Renal pelvis (tissue), 4 donors: ENCODE measurements around the gene DPM3. TPM values are rescaled to one million over a fixed set of nuclear protein-coding genes. Genes with fewer than 3 reads are reported as not detected.
A peak's percentile ranks its signal among the peaks of the same experiment; 100 is the strongest.
"Not testable (repeated sequence)": the region's sequence is repeated elsewhere in the genome, so short reads cannot be mapped to it uniquely, and the experiment has no call there.

Experiments
- DNase-seq: peaks from one replicate; pipeline ENCODE4 v3.0.0-alpha.2; 2013
- polyA plus RNA-seq, 3 donors: library from polyadenylated mRNA; unstranded; fragments of 120-200 nt; gene quantifications; one replicate each; pipeline ENCODE4 v1.2.1, GENCODE V29; 2013; ENCODE audit not compliant: insufficient read length in 3 of 3

DPM3 gene
- polyA plus RNA-seq, 3 donors, result 38.6 to 55.8 (median 50.3) TPM

DNA sequence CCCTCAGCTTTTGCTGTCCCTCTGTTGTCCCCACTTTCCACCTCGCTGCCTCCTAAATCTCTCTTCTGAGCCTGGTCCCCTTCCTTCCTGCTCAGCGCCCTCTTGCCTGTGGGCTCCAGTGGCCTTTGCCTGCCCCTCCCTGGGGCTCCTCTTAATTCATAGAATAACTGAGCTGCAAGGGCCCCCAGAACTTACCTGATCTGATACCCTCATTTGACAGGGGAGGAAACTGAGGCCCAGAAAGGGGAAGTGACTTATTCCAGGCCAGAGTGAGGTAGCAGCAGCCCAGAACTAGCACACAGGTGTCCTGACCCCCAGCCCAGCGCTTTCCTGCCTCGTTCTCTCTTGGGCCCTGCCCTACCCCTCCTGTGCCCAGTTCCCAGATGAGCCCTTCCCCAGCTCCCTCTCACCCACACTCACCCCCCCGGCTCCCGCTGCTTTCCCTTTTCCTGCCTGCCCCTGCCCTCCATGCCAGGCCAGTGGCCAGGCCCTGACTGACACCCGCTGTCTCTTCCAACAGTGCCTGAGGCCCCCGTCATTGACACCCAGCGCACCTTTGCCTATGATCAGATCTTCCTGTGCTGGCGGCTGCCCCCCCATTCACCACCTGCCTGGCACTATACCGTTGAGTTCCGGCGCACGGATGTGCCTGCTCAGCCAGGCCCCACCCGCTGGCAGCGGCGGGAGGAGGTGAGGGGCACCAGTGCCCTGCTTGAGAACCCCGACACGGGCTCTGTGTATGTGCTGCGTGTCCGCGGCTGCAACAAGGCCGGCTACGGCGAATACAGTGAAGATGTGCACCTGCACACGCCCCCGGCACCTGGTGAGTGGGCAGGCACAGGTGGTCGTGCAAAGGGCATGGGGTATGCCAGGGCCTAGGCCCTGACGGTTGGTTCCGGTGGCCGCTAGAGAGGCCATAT, 39.0 kb upstream of the DPM3 start:
- DNase-seq, result no peak

DNA sequence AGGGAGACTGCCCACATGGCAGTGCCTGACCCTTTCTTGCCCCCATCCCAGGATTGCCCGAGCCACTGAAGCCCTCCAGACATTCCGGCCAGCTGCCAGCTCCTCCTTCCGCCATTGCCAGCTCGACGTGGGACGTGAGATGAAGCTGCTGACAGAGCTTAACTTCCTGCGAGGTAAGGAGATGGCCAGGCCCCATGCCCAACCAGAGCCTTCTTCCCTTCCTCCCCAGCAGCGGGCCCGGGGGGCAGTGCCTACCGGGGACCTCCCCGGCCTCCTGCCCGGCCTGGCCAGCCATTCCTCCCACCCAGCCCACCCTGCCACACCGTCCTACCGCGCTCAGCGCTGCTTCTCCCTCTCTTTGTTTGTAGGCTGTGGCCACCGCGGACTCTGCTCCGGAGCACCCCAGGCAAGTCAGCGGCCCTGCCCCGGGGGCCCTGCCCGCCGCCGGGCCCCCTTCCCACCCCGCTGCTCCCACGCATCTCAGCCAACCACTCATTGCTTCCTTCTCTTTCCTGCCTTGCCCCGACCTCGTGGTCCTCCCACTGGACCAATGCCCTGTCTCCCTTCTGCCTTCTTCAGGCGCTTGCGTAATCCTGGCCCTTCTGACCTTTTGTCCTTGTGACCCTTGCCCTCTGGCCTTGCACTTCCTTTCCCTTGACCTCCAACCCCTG, 38.2 kb upstream of the DPM3 start:
- DNase-seq, result no peak

- DNase-seq, result no peak
Observed at GRCh38 chr1:155177918-155178281, 37.6 kb upstream of the DPM3 start.

DNA sequence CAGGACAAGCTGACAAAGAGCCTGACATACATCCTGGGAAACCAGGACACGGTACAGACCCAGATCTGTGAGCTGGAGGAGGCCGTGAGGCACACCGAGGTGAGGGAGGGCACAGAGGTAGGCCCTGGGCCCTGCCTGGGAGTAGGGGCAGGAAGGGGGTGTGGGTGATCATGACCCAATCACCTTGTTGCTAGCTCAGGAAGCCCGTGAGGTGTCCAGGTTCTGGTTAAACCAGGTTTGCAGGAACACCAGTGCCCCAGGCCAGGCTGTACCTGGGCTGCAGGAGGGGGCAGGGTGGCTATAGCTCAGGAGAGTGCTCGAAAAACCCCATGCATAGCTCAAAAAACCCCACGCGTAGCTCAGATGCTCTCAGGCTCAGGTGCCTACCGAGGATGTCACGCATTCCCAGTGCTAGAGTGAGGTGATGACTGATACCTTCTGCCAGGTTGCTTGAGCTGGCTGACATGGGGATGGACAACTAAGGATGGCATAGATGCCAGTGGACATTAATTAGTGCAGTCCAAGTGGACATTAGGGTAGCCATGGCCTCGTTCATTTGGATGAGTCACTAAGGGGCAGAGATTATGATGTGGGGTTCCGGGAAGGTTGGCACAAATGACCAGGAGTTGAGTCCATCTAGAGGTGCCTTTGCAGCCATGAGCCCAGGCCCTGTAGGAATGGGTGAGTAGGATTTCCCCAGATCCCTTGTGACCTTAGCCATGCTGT, 37.0 kb upstream of the DPM3 start:
- DNase-seq, result no peak

- peak; percentile 67 for DNase-seq
Observed at GRCh38 chr1:155176544-155177071, 36.3 kb upstream of the DPM3 start.

- DNase-seq, result no peak
Observed at GRCh38 chr1:155175927-155176371, 35.6 kb upstream of the DPM3 start.

DNA sequence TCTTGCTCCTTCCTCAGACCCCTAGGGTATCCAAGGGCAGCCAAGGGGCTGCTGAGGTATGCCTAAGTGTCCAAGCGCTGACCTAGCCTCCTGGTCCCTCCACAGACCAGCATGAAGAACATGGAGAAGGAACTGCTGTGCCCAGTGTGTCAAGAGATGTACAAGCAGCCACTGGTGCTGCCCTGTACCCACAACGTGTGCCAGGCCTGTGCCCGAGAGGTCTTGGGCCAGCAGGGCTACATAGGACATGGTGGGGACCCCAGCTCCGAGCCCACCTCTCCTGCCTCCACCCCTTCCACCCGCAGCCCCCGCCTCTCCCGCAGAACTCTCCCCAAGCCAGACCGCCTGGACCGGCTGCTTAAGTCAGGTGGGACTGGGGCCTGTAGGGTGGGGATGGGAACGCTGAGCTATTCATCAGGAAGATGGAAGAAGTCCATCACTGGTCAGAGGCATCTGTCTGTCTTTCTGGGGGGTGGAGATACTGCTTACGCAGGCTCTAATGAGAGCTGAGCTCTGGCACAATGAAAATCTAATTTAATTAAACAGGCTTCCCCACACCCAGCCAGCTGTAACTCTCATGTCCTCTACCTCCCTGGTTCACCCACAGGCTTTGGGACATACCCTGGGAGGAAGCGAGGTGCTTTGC, 35.1 kb upstream of the DPM3 start:
- DNase-seq, result no peak

- peak; percentile 19 for DNase-seq
Observed at GRCh38 chr1:155174324-155175280, 34.3 kb upstream of the DPM3 start.

DNA sequence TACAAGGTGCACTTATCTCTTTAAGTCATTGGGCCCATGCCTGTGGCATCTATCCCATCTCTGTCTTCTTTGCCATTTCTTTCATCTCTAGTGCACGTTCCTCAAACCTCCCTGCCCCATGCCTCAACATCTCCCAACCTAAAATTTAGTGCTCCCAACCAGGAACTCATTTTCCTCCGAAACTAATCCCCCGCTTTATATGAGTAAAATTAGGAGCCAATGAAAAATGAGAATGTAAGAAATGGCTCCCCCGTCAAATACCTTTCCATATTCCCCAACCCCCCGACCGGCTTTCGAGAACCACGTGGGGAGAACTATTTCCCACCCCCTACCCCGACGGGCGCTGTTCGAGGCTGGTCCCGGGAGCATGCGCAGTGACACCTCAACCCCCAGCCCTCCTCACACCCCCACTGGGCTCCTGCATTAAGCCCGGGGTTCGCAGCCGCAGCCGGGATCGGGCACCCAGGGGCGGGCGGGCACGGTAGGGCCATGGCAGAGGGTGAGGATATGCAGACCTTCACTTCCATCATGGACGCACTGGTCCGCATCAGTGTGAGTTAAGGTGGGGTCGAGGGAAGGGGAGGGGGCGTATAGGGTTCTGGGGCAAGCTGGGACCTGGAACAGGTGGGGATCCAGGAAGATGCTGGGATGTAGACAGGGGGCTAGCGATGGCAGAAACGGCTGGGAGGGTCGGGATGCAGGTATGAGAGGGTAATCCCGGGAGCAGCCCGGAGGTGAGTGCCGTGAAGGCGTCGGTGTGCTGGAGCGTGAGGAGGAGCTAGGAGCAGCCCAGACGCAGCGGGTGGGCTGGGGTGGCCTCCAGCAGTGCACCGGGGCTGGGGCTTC, 33.4 kb upstream of the DPM3 start, which contains the start of gene TRIM46:
TRIM46 (plus strand) TSS at position 372 of the 846 bp plus-strand sequence; CDS start at position 490, 118 bp downstream.
- peak; percentile 19 for DNase-seq

DNA sequence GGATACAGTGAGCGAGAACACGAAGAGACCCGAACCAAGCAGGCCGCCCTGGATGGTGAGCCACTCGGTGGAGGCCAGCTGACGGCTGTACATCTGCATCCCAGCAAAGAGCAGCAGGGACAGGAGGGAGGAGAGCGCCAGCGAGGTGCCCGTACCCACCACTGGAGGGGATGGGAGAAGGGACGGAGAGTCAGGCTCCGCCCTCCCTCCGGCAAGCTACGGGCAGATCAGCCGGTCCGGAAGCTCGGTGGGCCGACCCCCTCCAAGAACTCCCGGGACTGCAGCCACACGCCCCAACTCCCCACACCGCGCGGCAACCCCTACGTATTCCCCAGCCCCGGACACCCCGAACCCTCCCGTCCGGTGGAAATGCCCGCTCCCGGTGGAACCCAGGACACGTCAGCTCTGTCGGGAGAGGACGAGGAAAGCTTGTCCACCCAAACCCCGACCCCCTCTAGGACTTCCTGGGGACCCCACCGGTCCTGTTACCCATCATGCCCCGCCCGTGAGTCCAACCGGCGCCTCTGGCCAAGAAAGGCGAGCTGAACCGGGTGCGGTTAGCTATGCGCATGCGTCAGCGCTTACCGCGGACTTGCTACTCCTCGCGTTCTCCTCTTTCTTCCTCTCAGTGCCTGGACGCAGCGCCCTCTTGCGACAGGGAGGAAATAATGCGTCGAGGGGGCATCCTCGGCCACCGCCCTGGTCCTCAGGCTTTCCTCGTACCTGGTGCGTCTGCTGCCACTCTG, 32.6 kb upstream of the DPM3 start, which contains the start of gene KRTCAP2:
KRTCAP2 (minus strand) TSS at position 573 of the 746 bp plus-strand sequence; CDS start at position 493, 80 bp downstream.
- peak; percentile 95 for DNase-seq

DNA sequence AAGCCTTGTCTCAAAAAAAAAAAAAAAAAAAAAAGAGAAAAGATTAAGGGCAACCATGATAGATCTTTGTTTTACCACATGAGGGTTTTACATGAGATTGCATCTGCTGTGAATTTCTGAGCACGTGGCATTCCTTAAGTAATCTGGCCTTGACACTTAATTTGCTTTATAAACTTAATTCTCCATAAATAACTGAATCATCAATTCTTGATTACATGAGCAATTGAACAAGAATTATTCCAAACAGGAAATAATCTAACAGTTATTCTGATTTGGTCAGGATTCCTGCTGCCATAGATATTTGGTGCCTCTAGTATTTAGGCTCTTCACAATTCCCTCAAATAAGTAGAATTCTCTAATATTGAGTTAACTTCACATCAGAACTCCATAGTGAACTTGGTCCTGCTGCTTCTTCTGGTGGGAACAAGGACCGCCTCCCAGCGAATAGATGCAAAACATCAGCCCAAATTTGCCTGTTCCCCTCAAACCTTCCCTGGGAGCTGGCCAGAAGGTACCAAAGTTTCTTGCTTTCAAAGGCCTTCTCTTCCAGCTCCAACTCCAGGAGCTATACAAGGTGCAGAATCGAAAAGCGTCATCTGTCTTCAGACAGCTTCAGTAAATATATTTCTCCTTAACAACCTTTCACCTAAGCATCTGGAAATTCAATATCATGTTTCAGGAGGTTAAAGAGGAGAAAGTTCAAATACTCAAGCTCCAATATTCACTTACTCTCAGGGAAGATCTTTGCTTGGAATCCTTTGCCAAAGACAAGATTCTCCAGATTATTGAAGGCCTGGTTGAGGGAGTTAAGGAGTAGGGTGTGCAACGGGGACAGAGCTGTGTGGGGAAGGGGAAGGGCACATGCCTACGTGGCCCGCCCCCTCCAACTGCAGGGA, 31.8 kb upstream of the DPM3 start:
- DNase-seq, result no peak

- no peak for DNase-seq
Observed at GRCh38 chr1:155170806-155171205, 30.5 kb upstream of the DPM3 start.

DNA sequence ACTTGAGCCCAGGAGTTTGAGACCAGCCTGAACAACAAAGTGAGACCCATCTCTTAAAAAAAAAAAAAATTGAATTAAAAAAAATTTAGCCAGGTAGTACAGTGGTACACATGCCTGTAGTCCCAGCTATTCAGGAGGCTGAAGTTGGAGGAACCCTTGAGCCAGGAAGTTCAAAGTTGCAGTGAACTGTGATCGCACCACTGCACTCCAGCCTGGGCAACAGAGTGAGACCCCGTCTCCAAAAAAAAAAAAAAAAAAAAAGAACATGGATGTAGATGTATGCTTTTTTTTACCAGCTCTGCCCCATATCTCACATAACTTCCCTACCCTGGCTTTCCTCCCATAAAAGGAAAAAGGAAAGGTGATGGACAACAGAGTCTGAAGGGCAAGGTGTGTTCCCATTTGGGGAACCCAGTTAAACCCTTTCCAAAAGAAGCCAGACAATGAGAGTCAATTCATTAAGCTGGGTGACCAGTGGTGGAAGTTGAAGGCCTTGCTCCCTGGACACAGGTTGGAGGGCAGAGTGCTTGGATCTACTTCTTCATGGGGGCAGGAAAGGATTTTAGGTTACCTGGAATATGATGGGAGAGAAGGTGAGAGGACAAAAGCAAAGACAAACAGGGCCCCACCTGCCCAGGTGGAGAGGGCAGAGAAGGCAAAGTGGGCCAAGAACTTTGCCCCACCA, 29.9 kb upstream of the DPM3 start:
- no peak for DNase-seq

DNA sequence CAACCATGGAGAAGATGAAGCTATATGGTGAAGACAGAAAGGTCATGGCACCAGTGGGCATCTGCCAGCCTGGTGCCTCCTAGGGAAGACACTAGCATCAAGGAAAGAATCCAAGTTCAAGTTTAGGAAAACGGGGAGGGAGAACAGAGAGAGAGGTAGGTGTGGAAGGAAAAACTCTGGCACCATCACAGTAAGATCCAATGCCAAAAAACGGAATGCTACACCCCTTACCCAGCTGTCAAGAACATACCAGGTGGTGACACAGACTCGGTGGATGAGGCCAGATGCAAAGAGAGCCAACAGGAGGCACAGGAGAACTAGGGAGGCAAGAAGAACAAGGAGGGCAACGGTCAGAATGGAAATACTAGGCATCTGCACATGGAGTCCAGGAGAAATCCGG, 29.2 kb upstream of the DPM3 start:
- no peak for DNase-seq

DNA sequence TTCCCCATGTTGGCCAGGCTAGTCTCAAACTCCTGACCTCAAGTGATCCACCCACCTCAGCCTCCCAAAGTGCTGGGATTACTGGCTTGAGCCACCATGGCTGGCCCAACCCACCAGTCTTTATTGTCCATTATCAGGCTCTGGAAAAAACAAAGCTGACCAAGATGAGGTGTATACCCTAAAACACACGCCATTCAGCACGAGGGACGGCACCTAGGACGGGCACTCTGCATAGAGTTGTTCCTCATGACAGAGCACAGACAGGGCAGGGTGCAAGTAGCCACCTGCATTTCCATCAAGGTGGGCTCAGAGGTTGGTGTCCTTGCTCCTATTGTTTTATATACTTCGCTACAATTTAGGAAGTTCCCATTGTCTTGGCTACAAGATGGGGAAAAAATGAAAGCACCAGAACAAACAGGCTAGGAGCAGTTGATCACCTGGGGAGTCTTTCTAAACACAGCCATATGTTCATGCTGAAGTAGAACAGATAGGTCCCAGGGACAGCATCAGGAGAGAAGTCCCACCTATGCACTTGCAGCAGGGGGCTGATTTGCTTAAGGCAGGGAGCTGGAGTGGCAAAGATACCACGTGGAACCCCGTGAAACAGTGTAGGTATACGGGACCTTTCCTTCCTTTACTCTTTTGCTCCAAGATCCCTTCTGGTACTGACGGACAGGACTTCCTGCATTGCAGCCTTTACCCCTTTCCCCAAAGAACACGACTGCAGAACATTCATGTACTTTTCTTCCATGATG, 28.3 kb upstream of the DPM3 start:
- DNase-seq, result no peak

- DNase-seq, result not testable (repeated sequence)
Observed at GRCh38 chr1:155168105-155168445, 27.7 kb upstream of the DPM3 start.
